ENCODE data around the gene EHD3. TPM values are rescaled to one million over a fixed set of nuclear protein-coding genes. Genes with fewer than 3 reads are reported as not detected.

Gene EHD3
- total and polyA plus RNA-seq, 2 of the 8 experiments (the other 6 are each of a cell fraction or from before 2014, with no cell fraction given) = 9.3 to 12.0 TPM

- H3K27ac ChIP-seq (ENCODE audit: low read depth, low read length) = no peak overlapping the region
- no peak overlapping the region for H2AFZ ChIP-seq (ENCODE audit: low read length)
- H4K5ac ChIP-seq (ENCODE audit: insufficient read length, low read depth, low read length) = no peak overlapping the region
- H3K79me2 ChIP-seq (ENCODE audit: control insufficient read depth in 1 of 2, insufficient read depth in 2 of 2, low read length in 2 of 2) = no peaks in the 10 kb centered on the region
- H3K36me3 ChIP-seq (ENCODE audit: control insufficient read depth in 2 of 4, insufficient read depth in 4 of 4, low read length in 3 of 4) = no peaks in the 10 kb centered on the region
- H2BK12ac ChIP-seq (ENCODE audit: low read depth, low read length) = no peak overlapping the region
- no peak overlapping the region for H3K14ac ChIP-seq (ENCODE audit: insufficient read length)
- H3K9me3 ChIP-seq (ENCODE audit: insufficient read depth in 2 of 2, low read depth in 1 of 2, low read length in 1 of 2) = no peaks in the 10 kb centered on the region
- CTCF ChIA-PET (ENCODE audit: partially characterized antibody) = no interaction called here
- H2BK120ac ChIP-seq (replicated peaks; ENCODE audit: low read depth, low read length) = no peak overlapping the region
- H3K79me1 ChIP-seq (ENCODE audit: low read depth, low read length) = no peaks in the 10 kb centered on the region
- peaks cover 5% of the 10 kb centered on the region; the same call in 1 of the 2 replicates for H3K23me2 ChIP-seq (ENCODE audit: low read depth, low read length)
- H2BK5ac ChIP-seq (ENCODE audit: low read depth, low read length) = no peak overlapping the region
- no peak for FAIRE-seq
- no peak overlapping the region for H4K91ac ChIP-seq (replicated peaks; ENCODE audit: insufficient read length, low read length)
- H2BK15ac ChIP-seq (ENCODE audit: low read length) = no peak overlapping the region
- no peak overlapping the region for H3K9ac ChIP-seq (replicated peaks in 1 of 4; ENCODE audit: extremely low read depth in 1 of 4, low read depth in 3 of 4, low read length in 3 of 4)
- H3K4me1 ChIP-seq (replicated peaks in 1 of 4; ENCODE audit: control insufficient read depth in 3 of 4, insufficient read depth in 4 of 4, low read length in 3 of 4) = peaks cover 4 to 6% (median 4%) of the 10 kb centered on the region in 4 experiments; a peak in 5 of 7 replicates
- H2BK20ac ChIP-seq (ENCODE audit: low read length) = no peak overlapping the region
- POLR2A ChIA-PET (ENCODE audit: partially characterized antibody) = no interaction called here
- DNase-seq (ENCODE audit: low read depth in 1 of 2, low spot score in 2 of 2) = no peak
- no peak overlapping the region for H4K8ac ChIP-seq (ENCODE audit: extremely low read depth, insufficient read depth, low read length)
- H3K4ac ChIP-seq (replicated peaks; ENCODE audit: insufficient read length, low read depth, low read length) = no peak overlapping the region
- H2AK5ac ChIP-seq (ENCODE audit: low read depth, low read length) = no peak overlapping the region
- H3K27me3 ChIP-seq (replicated peaks in 1 of 4; ENCODE audit: control insufficient read depth in 3 of 4, extremely low read depth in 1 of 4, insufficient read depth in 3 of 4, low read length in 3 of 4) = peaks cover 0 to 8% (median 5%) of the 10 kb centered on the region in 4 experiments; a peak in 4 of 7 replicates
- 100% methylated on average over 3 of the region's 3 CpGs; no CpG with 5 or more reads in 1 of the 2 experiments for WGBS, 2 experiments (ENCODE audit: extremely low coverage in 1 of 2, insufficient coverage in 1 of 2, insufficient read length in 1 of 2, insufficient replicate concordance in 2 of 2, low coverage in 1 of 2, low lambda C conversion rate in 2 of 2, missing lambda C conversion rate in 1 of 2)
- no peak overlapping the region for H3K23ac ChIP-seq (ENCODE audit: insufficient read length)
- H3K4me2 ChIP-seq (ENCODE audit: insufficient read depth in 1 of 2, low read depth in 2 of 2, low read length in 2 of 2) = no peak overlapping the region
- H4K20me1 ChIP-seq (replicated peaks in 1 of 2; ENCODE audit: control insufficient read depth in 1 of 2, insufficient read depth in 2 of 2, low read length in 2 of 2) = no peaks in the 10 kb centered on the region
- H3K56ac ChIP-seq (replicated peaks; ENCODE audit: insufficient read length, low read depth, low read length) = no peak overlapping the region
- H3K18ac ChIP-seq (ENCODE audit: extremely low read depth, low read length) = no peak overlapping the region
- no peak overlapping the region for H3K4me3 ChIP-seq (ENCODE audit: extremely low read depth in 1 of 4, insufficient read depth in 2 of 4, low read depth in 3 of 4, low read length in 4 of 4)
- TF ChIP-seq SUZ12 (IDR thresholded peaks at IDR 0.05; ENCODE audit: low read length) = no peak
- TF ChIP-seq HDAC6 (IDR thresholded peaks at IDR 0.05; ENCODE audit: low read depth, low read length) = no peak
- TF ChIP-seq RBBP5 (IDR thresholded peaks at IDR 0.05; ENCODE audit: borderline replicate concordance, low read depth, low read length) = no peak
- no peak for TF ChIP-seq YY1 (IDR thresholded peaks at IDR 0.05; ENCODE audit: low read depth, low read length)
- TF ChIP-seq NRF1 (IDR thresholded peaks at IDR 0.05; ENCODE audit: low read depth, low read length) = no peak
- no peak for TF ChIP-seq EZH2 (IDR thresholded peaks at IDR 0.05; ENCODE audit: low read depth, low read length, severe bottlenecking)
- TF ChIP-seq ASH2L (IDR thresholded peaks at IDR 0.05; ENCODE audit: low read length) = no peak
- no peak for TF ChIP-seq RAD21 (IDR thresholded peaks at IDR 0.05 in 1 of 2, conservative IDR thresholded peaks at IDR 0.05 in 1 of 2; ENCODE audit: low read depth in 2 of 2, low read length in 2 of 2)
- TF ChIP-seq, protein P1, sequence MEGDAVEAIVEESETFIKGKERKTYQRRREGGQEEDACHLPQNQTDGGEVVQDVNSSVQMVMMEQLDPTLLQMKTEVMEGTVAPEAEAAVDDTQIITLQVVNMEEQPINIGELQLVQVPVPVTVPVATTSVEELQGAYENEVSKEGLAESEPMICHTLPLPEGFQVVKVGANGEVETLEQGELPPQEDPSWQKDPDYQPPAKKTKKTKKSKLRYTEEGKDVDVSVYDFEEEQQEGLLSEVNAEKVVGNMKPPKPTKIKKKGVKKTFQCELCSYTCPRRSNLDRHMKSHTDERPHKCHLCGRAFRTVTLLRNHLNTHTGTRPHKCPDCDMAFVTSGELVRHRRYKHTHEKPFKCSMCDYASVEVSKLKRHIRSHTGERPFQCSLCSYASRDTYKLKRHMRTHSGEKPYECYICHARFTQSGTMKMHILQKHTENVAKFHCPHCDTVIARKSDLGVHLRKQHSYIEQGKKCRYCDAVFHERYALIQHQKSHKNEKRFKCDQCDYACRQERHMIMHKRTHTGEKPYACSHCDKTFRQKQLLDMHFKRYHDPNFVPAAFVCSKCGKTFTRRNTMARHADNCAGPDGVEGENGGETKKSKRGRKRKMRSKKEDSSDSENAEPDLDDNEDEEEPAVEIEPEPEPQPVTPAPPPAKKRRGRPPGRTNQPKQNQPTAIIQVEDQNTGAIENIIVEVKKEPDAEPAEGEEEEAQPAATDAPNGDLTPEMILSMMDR (IDR thresholded peaks at IDR 0.05; ENCODE audit: control extremely low read depth in 1 of 3, insufficient read depth in 1 of 3, low read depth in 1 of 3, low read length in 3 of 3) = no peak
- TF ChIP-seq SIX5 (IDR thresholded peaks at IDR 0.05; ENCODE audit: low read depth, low read length) = no peak
- no peak for TF ChIP-seq ZNF274 (IDR thresholded peaks at IDR 0.05; ENCODE audit: borderline replicate concordance, extremely low read depth, low read length)
- no peak for TF ChIP-seq CHD2 (IDR thresholded peaks at IDR 0.05; ENCODE audit: low read length)
Measured at GRCh38 chr2:31230751-31231150, 3.2 kb upstream of the EHD3 start.

All from H1 (cell line).